Ovary (tissue), 3 donors: Measurements from ENCODE around the gene GPM6B.

Source experiments
- CTCF ChIP-seq, 3 donors: fragments of 450-650 bp in 2 of 3; fragments of 200-600 bp in 1 of 3; IDR thresholded peaks; one replicate each; pipeline versions ENCODE4 v1.5.1 to v1.8.0; 2016 to 2022; ENCODE audit warnings: antibody characterized with exemption in 3 of 3, mild to moderate bottlenecking in 1 of 3
- EP300 ChIP-seq: sonication (generic); formaldehyde crosslinking; IDR thresholded peaks from one replicate; pipeline ENCODE4 v1.6.1; 2017; ENCODE audit warnings: antibody characterized with exemption
- POLR2A ChIP-seq: fragments of 450-650 bp; IDR thresholded peaks from one replicate; pipeline ENCODE4 v1.6.1; 2017; ENCODE audit warnings: antibody characterized with exemption, mild to moderate bottlenecking, moderate library complexity
- donor health status: DM: no; HTN: no; CAD: no.

DNA sequence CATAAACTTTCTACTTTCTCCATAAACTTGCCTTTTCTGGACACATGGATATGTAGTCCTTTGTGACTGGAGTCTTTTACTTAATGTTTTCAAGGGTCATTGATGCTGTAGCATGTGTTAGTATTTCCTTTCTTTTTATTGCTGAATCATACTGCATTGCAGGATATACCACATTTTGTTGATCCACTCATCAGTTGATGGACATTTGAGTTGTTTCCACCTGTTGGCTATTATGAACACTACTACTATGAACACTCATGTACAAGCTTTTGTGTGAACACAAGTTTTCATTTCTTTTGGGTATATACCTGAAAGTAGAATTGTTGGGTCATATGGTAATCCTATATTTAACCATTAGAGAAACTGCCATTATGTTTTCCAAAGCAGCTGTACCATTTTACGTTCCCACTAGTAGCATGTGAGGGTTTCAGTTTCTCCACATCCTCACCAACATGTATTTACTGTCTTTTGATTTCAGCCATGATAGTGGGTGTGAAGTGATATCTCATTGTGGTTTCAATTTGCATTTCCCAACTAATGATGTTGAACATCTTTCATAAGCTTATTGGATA lies 26.3 kb upstream of the GPM6B start:
- no peak for TF ChIP-seq POLR2A
- no peak for TF ChIP-seq CTCF (IDR thresholded peaks at IDR 0.05)
- TF ChIP-seq EP300: no peak
